GM12891 (cell line): ENCODE measurements around the gene PDLIM7.
A peak's percentile ranks its signal among the peaks of the same experiment; 100 is the strongest.

ENCODE experiments used
- DNase-seq: peaks from one replicate; pipeline ENCODE4 v3.0.0; 2011; ENCODE audit warnings: low spot score; ENCODE audit not compliant: insufficient read length
- FAIRE-seq: peaks from 2 replicates; lab custom pipeline; 2011; peaks lifted over from hg19 to GRCh38; lab: Jason Lieb, UNC
- PAX5 ChIP-seq: IDR thresholded peaks from 2 replicates; pipeline ENCODE4 v1.6.1; 2011; ENCODE audit warnings: low read length, moderate library complexity, mild to moderate bottlenecking; ENCODE audit not compliant: insufficient read depth, severe bottlenecking
- POLR2A ChIP-seq: IDR thresholded peaks from 2 replicates; pipeline ENCODE4 v1.6.1; 2011; ENCODE audit warnings: low read depth, low read length, control low read depth
- POLR2AphosphoS5 ChIP-seq: IDR thresholded peaks from 2 replicates; pipeline ENCODE4 v1.6.1; 2011; ENCODE audit warnings: low read depth, low read length, control low read depth
- POU2F2 ChIP-seq: IDR thresholded peaks from 2 replicates; pipeline ENCODE4 v1.6.1; 2011; ENCODE audit warnings: low read depth, mild to moderate bottlenecking, control low read depth, low read length, moderate library complexity
- SPI1 ChIP-seq: IDR thresholded peaks from 2 replicates; pipeline ENCODE4 v1.6.1; 2011; ENCODE audit warnings: low read depth, low read length, control low read depth
- TAF1 ChIP-seq: IDR thresholded peaks from 2 replicates; pipeline ENCODE4 v1.6.1; 2011; ENCODE audit warnings: low read depth, low read length, control low read depth

PDLIM7 gene

DNA sequence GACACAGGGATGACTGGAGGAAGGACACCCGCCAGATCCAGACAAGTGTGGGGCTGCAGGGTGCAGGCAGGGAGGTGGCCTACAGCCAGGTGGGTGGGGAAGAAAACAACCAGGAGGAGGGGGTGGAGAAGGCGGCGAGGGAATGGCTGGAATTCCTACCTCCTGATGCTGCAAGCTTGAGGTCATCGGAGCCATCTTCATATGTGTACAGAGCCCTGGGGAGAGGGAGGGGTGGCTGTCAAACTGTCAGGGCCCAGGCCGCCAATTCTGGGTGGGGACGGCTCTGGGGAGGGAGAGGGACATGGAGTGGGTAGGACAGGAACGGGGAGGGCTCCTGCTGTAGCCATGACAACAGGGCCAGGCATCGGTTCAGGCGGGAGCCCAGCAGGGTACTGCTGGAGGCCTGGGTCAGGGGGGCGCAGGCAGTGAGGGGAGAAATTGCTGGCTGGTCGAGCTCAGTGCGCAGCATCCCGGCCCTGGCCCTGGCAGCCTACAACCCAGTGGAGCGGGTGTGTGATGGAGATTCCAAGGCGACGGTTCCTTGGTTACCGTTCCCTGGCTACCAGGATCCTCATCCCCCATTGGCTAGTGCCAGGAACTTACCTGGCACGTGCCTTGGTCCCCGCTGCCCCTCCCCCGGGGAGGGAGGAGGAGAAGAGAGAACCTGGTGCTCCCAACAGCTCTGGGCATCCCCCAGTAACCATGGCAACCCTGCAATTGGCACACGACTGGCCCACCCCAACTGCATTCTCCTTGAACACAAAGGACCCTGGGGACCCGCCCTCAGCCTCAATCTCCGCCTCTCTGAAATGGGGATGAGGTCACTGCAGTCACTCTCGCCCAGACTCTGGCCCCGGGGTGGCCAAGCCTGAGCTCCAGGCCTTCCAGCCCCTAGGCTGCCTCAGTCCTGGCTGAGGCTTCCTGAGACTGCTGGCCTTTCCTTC, 28.4 kb downstream of the PDLIM7 start:
- TF ChIP-seq POU2F2: no peak
- TF ChIP-seq TAF1: no peak
- TF ChIP-seq SPI1: no peak
- no peak for DNase-seq
- no peak for FAIRE-seq

DNA sequence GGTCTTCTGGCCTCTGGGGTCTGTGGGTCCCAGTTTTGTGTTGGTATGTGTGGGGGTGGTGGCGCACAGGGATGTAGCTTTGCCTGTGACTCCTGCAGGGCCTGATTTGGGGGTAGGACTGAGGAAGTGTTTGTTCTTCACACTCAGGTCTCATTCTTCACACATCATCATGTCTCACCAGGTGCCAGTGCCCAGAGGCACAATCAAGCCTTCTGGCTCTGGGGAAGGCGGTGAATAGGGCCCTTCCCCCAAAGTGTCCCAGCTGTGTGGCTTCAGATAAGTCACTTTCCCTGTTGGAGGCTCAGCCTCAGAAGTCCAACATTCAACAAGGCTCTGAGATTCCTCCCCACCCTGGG, 29.1 kb downstream of the PDLIM7 start:
- DNase-seq (no peak), FAIRE-seq (no peak)

DNA sequence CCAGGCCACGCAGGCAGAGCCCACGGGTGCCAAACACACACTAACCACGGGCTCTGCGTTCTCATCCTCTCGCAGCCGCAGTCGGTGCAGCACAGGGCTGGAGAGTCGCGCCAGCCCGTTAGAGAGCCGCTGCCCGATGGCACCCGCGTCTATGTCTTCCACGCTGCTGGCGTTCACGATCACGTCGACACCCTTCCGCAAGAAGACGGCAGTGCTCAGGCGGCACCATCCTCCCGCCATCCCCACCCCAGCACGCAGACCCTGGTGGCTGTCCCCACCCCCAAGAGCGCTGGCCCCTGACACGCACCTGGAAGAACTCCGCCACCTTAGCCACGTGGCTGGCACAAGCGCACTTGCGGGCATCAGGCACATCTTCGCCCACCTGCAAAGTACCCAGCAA, 30.0 kb downstream of the PDLIM7 start:
- no peak for FAIRE-seq
- TF ChIP-seq SPI1 (no peak), POU2F2 (no peak), POLR2AphosphoS5 (no peak), POLR2A (no peak), TAF1 (no peak), PAX5 (no peak)
- no peak for DNase-seq

More for the DNA sequence above, 29.1 kb downstream of the PDLIM7 start:
- TF ChIP-seq POU2F2: no peak
- no peak for TF ChIP-seq PAX5
- TF ChIP-seq SPI1: no peak
- TF ChIP-seq POLR2AphosphoS5: no peak
- no peak for TF ChIP-seq TAF1
- TF ChIP-seq POLR2A: no peak

DNA sequence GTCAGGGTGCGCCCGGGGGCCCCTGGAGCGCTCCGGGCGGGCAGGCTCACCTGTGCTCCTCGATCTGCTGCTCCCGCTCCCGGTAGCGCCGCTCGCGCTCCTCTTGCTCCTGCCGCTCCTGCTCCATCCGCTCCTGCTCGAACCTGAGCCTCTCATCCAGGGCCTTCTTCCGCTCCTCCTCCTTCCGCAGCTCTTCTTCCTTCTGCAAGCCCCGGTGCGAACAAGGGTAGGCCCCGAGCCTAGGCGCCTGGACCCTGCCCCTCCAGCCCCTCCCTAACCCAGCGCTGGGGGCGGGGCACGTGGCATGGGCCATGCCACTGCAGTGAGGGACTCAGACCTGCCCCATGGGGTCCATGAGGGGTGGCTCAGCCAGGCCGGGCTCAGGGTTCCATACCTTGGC, 30.5 kb downstream of the PDLIM7 start:
- no peak for FAIRE-seq
- TF ChIP-seq POLR2A (no peak), PAX5 (no peak), POLR2AphosphoS5 (no peak), POU2F2 (no peak)

DNA sequence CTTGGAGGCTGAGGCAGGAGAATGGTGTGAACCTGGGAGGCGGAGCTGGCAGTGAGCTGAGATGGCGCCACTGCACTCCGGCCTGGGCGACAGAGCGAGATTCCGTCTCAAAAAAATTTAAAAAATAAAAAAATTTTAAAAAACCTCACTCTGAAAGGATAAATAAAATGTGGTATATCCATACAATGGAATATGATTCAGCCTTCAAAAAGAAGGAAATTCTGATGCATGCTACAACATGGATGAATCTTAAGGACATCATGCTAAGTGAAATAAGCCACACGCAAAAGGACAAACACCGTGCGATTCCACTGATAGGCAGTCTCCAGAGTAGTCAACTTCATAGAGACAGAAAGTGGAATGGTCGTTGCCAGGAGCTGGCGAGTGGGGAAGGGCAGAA, 32.4 kb downstream of the PDLIM7 start:
- FAIRE-seq: peak; percentile 23
- no peak for DNase-seq
- TF ChIP-seq POLR2AphosphoS5 (no peak), PAX5 (no peak), POLR2A (no peak), POU2F2 (no peak)

More for the DNA sequence above, 30.5 kb downstream of the PDLIM7 start:
- no peak for DNase-seq

DNA sequence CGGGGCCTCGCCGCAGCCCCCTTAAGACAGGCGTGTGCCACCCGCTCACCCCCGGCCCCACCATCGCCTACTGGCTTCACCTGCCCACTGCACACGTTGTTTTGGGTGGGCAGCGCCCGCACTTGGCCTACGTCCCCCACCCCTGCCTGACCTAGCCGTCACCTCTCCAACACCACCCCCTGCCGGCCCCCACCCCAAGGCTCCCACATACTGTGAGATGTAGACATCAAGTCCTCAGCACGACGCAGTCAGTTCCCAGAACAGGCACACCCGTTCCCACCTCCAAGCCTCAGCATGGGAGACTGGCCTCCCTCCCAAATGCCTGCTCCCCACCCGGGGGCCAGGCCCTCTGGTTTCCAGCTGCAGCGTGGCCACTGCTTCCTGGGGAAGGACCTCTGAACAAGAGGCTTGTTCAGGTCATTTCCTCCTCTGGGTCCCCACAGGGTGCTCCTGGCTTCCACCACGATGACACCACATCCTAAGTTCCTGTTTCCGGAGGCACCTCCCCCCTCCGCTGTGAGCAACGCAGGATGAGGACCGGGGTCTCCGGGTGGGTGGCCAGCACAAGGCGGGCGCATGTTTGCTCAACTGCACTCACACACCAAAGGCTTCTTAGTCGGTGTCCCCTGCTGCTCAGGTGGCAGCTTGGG, 35.3 kb downstream of the PDLIM7 start:
- no peak for TF ChIP-seq POU2F2
- TF ChIP-seq POLR2A: no peak
- no peak for TF ChIP-seq POLR2AphosphoS5
- no peak for TF ChIP-seq SPI1
- no peak for TF ChIP-seq PAX5
- DNase-seq (no peak), FAIRE-seq (no peak)

DNA sequence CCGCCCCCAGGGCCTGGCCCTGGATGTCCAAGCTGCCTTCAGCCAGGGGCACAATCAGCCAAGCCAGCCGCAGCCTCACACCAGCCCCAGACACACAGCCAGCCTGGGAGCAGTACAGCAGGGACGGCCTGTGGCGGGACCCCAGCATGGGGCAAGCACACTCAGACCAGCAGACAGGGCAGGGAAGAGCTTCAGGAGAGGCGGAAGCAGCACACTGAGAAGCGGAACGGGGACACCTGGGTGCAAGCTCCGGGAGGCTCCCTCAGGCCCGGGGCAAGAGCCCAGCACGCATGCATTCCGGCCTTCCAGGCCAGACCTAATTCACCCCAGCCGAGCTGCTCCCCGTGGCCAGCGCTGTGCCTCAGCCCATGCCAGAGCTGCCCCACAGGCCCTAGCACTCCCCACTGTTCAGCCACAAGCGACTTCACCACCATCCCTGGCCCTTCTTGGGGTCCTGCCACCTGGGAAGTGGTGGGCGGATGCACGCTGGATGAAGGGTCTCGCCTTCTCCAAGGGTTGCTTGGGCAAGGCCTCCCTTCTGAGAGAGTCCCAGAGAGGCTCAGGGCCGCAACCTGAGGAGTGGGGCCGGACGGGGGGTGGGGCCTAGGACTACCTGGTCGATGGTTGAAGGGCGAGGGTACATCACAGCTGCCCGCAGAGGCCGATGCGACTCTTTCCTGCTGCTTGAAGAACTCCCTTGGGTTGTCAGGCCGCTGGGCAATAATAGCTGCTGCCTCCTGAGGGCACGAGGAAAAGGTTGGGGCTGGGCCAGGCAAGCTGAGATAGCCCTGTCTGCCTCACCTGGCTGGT, 37.4 kb downstream of the PDLIM7 start:
- no peak for FAIRE-seq

DNA sequence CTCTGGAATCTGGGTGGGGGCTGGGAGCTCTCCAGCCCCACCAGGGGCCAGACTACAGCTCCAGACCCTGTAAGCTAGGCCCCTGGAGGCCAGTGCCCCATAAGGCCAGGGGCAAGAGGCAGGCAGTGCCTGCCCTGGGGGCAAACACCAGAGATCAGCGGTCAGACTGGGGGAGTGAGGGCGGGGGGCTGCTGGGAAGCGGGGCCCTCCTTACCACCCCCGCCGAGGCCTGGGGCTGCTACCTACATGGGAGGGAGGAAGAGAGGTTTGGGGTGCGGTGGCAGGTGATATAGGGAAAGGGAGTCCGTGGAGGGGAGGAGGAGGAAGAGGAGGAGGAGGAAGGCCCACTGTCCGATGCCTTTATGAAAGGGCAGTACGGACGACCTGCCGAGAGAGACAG, 38.0 kb downstream of the PDLIM7 start:
- DNase-seq (no peak), FAIRE-seq (no peak)
- TF ChIP-seq POU2F2 (no peak), SPI1 (no peak), POLR2A (no peak), PAX5 (no peak), POLR2AphosphoS5 (no peak), TAF1 (no peak)

More for the DNA sequence above, 37.4 kb downstream of the PDLIM7 start:
- DNase-seq: no peak
- no peak for TF ChIP-seq POU2F2
- no peak for TF ChIP-seq TAF1
- no peak for TF ChIP-seq SPI1
- TF ChIP-seq POLR2AphosphoS5: peak; percentile 54; the same call in 1 of the 2 replicates

DNA sequence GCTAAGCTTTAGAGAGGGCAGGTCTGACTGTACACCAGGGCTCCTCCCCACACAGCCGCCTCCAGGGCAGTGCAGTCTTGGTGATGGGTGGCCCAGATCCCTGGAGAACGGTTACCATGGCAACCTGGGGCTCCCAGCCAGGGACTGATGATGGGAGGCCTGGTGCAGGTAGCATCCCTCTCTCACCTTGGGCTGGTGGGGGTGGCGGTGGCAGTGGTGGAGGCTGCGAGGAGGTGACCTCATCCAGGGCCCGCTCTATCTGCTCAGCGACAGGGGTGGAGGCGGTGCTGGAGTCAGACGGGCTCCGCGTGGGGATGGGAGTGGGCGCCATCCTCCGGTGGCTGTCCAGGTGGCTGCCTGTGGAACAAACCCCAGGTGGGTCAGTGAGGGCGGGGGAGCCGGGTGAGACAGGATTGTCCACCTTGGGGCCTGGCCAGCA, 38.5 kb downstream of the PDLIM7 start:
- FAIRE-seq (no peak), DNase-seq (no peak)
- TF ChIP-seq POU2F2: no peak
